Subcutaneous abdominal adipose tissue (tissue), 5 donors: Measurements from ENCODE around the gene CHST11.

Experiments used
- H3K27ac ChIP-seq: one replicate; pipeline ENCODE4 v1.7.0; 2013; ENCODE audit warnings: low read depth, mild to moderate bottlenecking, inconsistent platforms, low read length, moderate library complexity
- H3K27me3 ChIP-seq, 5 donors: one replicate each; pipeline ENCODE4 v1.7.0; 2013; ENCODE audit warnings: low read length in 5 of 5, inconsistent platforms in 1 of 5; ENCODE audit not compliant: control insufficient read depth in 5 of 5, insufficient read depth in 4 of 5
- H3K36me3 ChIP-seq, 5 donors: one replicate each; pipeline ENCODE4 v1.7.0; 2013; ENCODE audit warnings: low read length in 5 of 5; ENCODE audit not compliant: control insufficient read depth in 5 of 5, insufficient read depth in 5 of 5
- H3K4me1 ChIP-seq, 5 donors: one replicate each; pipeline ENCODE4 v1.7.0; 2013; ENCODE audit warnings: low read length in 5 of 5, mild to moderate bottlenecking in 3 of 5, moderate library complexity in 1 of 5; ENCODE audit not compliant: control insufficient read depth in 5 of 5, insufficient read depth in 5 of 5
- H3K4me3 ChIP-seq, 5 donors: one replicate each; pipeline ENCODE4 v1.7.0; 2013; ENCODE audit warnings: low read length in 5 of 5, low read depth in 1 of 5
- H3K9ac ChIP-seq, 5 donors: one replicate each; pipeline ENCODE4 v1.7.0; 2013; ENCODE audit warnings: low read length in 5 of 5, mild to moderate bottlenecking in 4 of 5, moderate library complexity in 3 of 5
- H3K9me3 ChIP-seq, 5 donors: one replicate each; pipeline ENCODE4 v1.7.0; 2013; ENCODE audit warnings: low read length in 5 of 5; ENCODE audit not compliant: control insufficient read depth in 5 of 5
- donor health status: healthy.
- donor health status: healthy.
- donor health status: healthy.
- donor health status: healthy.
- donor health status: healthy.

The CHST11 gene

DNA sequence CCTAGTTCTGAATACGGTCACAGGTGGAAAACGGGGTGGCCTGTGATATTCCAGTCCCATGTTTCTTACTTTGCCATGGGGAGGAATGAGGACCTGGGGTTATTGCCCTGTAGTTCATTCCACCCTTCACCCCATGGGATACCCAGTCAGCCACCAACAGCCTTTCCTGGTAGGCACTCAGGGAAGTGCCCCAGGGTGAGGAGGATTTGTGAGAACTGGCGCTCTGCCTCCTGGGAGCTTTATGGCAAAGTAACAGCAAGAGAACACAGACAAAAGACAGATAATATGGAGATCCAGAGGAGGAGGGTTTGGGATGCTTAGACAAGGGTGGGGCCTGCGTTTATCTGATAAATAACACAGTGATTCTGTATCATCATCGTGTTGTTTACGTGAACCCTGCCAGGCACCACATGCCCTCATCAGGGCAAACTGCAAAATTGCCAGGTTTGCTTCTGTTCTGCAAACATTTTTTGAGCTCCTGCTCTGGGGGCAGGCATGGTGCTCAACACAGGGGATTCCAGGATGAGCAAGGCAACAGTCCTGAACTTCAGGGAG is 277.9 kb downstream of the CHST11 start:
- Histone ChIP-seq H3K9me3 (no peaks in the 10 kb centered on the region), H3K4me3 (no peak overlapping the region), H3K9ac (no peak overlapping the region), H3K27me3 (no peaks in the 10 kb centered on the region), H3K27ac (no peak overlapping the region), H3K36me3 (no peaks in the 10 kb centered on the region), H3K4me1 (peaks cover 2 to 16% (median 7%) of the 10 kb centered on the region in 5 donors)

- Histone ChIP-seq H3K9ac (no peak overlapping the region), H3K9me3 (no peaks in the 10 kb centered on the region), H3K27ac (no peak overlapping the region), H3K4me1 (peaks cover 2 to 26% (median 13%) of the 10 kb centered on the region in 5 donors), H3K27me3 (no peaks in the 10 kb centered on the region), H3K4me3 (no peak overlapping the region), H3K36me3 (no peaks in the 10 kb centered on the region)
These were observed 279.1 kb downstream of the CHST11 start for GRCh38 chr12:104735801-104736200.

DNA sequence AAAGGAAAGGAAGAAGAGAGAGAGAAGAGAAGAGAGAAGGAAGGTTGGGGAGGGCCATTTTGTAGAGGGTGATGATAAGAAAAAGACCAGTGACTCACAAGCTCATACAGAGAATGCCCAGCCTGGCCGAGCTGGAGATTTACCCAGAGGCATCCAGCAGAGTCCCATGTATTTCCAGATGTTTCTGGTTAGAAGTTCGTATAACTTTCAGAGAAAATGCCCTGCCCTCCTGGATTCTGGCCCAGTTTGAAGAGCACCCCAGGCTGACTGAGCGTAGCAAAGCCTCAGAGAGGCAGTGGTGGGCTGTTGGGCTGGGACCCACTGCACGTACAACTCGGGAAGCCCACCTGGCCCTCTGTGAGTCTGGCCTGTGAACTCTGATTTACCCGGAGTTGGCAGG is 279.6 kb downstream of the CHST11 start:
- Histone ChIP-seq H3K27ac (no peak overlapping the region), H3K27me3 (no peaks in the 10 kb centered on the region)

GRCh38 chr12:104737113-104737512 is 280.4 kb downstream of the CHST11 start:
- Histone ChIP-seq H3K4me3 (no peak overlapping the region), H3K27me3 (no peaks in the 10 kb centered on the region), H3K9ac (no peak overlapping the region), H3K4me1 (peaks cover 2 to 39% (median 21%) of the 10 kb centered on the region in 5 donors), H3K9me3 (no peaks in the 10 kb centered on the region), H3K27ac (no peak overlapping the region), H3K36me3 (no peaks in the 10 kb centered on the region)

More for the DNA sequence above, 279.6 kb downstream of the CHST11 start:
- Histone ChIP-seq H3K4me3 (no peak overlapping the region), H3K9ac (no peak overlapping the region), H3K4me1 (peaks cover 2 to 31% (median 13%) of the 10 kb centered on the region in 5 donors), H3K9me3 (no peaks in the 10 kb centered on the region), H3K36me3 (no peaks in the 10 kb centered on the region)

DNA sequence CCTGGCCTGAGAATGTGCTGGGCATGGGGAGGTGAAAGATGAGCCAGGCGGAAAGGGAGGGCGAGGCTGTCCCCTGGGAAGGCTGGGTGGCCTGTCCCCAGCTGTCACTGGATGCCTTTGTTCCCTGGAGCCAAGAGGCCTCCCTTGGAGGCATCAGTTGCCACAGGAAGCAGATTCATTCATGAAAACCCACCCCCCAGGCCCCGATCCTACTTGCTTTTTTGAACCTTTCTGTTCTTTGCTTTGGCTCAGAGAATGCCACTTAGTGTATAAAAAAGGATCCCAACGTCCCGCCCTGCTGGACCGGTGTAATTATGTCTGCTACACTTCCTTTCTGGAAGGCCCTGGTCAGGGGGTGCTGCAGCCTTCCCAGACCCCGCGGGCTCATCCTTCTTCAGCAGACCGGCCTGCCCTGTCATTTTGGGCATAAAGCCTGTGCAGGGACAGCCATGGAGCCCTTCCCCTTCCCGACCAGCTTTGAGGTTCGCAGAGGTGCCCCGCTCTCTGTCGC is 281.1 kb downstream of the CHST11 start:
- Histone ChIP-seq H3K27me3 (no peaks in the 10 kb centered on the region), H3K9me3 (no peaks in the 10 kb centered on the region), H3K36me3 (no peaks in the 10 kb centered on the region), H3K9ac (no peak overlapping the region), H3K4me1 (peaks cover 2 to 47% (median 27%) of the 10 kb centered on the region in 5 donors), H3K4me3 (no peak overlapping the region), H3K27ac (no peak overlapping the region)

DNA sequence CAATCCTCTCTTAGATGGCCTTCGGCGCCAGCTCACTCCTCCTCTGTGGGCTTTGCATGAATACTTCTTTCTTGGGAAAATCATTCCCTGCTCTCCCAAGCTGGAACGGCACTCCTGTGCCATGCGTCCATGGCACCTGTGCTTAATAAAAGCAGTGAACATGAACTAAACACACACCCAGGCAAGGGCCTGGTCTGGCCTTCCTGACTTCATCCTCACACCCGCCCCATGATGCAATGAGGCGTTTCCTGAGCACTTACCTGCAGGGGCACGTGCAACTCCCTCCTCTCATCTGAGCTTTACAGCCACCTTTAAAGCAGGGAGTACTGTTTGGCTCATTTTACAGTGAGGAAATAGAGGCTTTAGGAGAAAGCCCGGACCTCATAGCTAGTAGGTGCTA is 281.6 kb downstream of the CHST11 start:
- Histone ChIP-seq H3K36me3 (no peaks in the 10 kb centered on the region), H3K4me3 (no peak overlapping the region), H3K27me3 (no peaks in the 10 kb centered on the region), H3K9me3 (no peaks in the 10 kb centered on the region), H3K27ac (no peak overlapping the region), H3K4me1 (peaks cover 2 to 50% (median 30%) of the 10 kb centered on the region in 5 donors), H3K9ac (no peak overlapping the region)

- Histone ChIP-seq H3K4me3 (no peak overlapping the region), H3K4me1 (peaks cover 2 to 50% (median 30%) of the 10 kb centered on the region in 5 donors), H3K36me3 (no peaks in the 10 kb centered on the region), H3K9me3 (no peaks in the 10 kb centered on the region), H3K27ac (no peak overlapping the region), H3K27me3 (no peaks in the 10 kb centered on the region), H3K9ac (no peak overlapping the region)
These were observed 282.3 kb downstream of the CHST11 start for GRCh38 chr12:104738776-104739642.

DNA sequence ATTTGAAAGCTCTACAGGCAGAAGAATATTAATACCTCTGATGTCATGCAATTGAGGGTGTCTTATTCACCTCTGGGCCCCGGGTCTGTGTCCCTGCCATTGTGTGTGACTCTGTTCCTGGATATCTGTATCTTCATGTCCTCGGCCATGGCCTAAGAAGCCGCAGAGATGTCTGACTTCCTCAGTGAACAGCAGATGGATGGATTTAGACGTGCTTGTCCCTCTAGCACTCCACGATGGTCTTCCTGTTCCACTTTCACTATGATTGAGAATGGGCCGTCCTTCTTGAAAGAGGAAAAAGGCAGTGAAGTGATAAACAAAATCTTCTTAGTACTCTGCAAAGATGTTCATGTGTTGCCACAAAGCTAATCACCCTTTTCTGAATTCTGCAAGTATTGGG is 283.9 kb downstream of the CHST11 start:
- Histone ChIP-seq H3K36me3 (no peaks in the 10 kb centered on the region), H3K9me3 (no peaks in the 10 kb centered on the region), H3K4me1 (peaks cover 2 to 48% (median 30%) of the 10 kb centered on the region in 5 donors), H3K9ac (no peak overlapping the region), H3K4me3 (peak overlapping the region in 1 of 5 donors; percentile 6), H3K27me3 (no peaks in the 10 kb centered on the region), H3K27ac (no peak overlapping the region)

GRCh38 chr12:104741077-104741476 is 284.3 kb downstream of the CHST11 start:
- Histone ChIP-seq H3K27me3 (no peaks in the 10 kb centered on the region), H3K4me1 (peaks cover 0 to 46% (median 27%) of the 10 kb centered on the region in 5 donors), H3K4me3 (peak overlapping the region in 1 of 5 donors; percentile 6), H3K36me3 (no peaks in the 10 kb centered on the region), H3K9ac (no peak overlapping the region), H3K9me3 (no peaks in the 10 kb centered on the region), H3K27ac (no peak overlapping the region)
